GM12801 (cell line): ENCODE results near the gene FBXO39.

Source experiments
- CTCF ChIP-seq: IDR thresholded peaks from one replicate; pipeline ENCODE4 v1.5.1; 2011; ENCODE audit warnings: control low read depth; ENCODE audit not compliant: insufficient read length; ENCODE audit errors: extremely low read depth

Gene FBXO39

GRCh38 chr17:6779411-6779810 is 3.4 kb downstream of the FBXO39 start:
- TF ChIP-seq CTCF: no peak

- no peak for TF ChIP-seq CTCF
Observed at GRCh38 chr17:6780001-6780400, 4.0 kb downstream of the FBXO39 start.

- no peak for TF ChIP-seq CTCF
Observed at GRCh38 chr17:6780886-6781285, 4.9 kb downstream of the FBXO39 start.

GRCh38 chr17:6782244-6782643 is 6.2 kb downstream of the FBXO39 start:
- TF ChIP-seq CTCF: no peak

- no peak for TF ChIP-seq CTCF
Observed at GRCh38 chr17:6786618-6787017, 10.6 kb downstream of the FBXO39 start.

GRCh38 chr17:6787081-6787693 is 11.2 kb downstream of the FBXO39 start:
- no peak for TF ChIP-seq CTCF

- TF ChIP-seq CTCF: no peak
Observed at GRCh38 chr17:6789146-6789545, 13.1 kb downstream of the FBXO39 start.
